ENCODE measurements around the gene SSH2. TPM values are rescaled to one million over a fixed set of nuclear protein-coding genes. Genes with fewer than 3 reads are reported as not detected.

SSH2 gene
- polyA plus RNA-seq, 3 donors = 31.9 to 66.6 (median 54.0) TPM

DNA sequence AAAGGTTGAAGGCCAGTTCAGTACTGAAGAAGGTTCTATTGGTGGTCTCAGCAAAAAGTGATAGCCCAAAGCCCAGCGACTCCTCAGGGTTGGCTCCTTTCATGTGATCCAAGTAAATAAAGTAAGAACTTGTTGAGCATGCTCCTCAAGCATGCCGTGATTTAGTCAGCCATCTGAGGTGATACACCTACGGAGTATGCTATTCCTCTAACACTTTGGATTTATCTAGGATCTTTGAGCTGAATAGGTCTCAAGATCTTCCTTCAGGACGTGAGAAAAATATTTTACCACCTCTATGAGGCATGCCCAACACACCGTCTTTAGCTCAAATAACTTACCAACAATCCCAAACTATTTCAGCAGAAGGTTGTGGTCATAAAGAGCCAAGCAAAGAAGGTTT, 154.0 kb downstream of the SSH2 start:
- Mint-ChIP-seq H3K9me3 (no peaks in the 10 kb centered on the region), H3K27ac (no peak overlapping the region), H3K4me1 (peaks cover 15% of the 10 kb centered on the region), H3K4me3 (no peak overlapping the region), H3K36me3 (peaks cover 18 to 25% of the 10 kb centered on the region in 2 donors), H3K27me3 (ENCODE audit: low read depth in 3 of 3) (peaks cover 0 to 1% (median 0%) of the 10 kb centered on the region in 3 donors)
- H3K9me3 ChIP-seq (replicated peaks in 1 of 2; ENCODE audit: control insufficient read depth in 1 of 2, insufficient read depth in 1 of 2, low read length in 2 of 2) = no peaks in the 10 kb centered on the region
- H3K4me1 ChIP-seq (ENCODE audit: control insufficient read depth in 1 of 2, insufficient read depth in 2 of 2, low read length in 2 of 2) = peaks cover 5 to 7% of the 10 kb centered on the region in 2 donors
- H3K27ac ChIP-seq (ENCODE audit: low read depth in 1 of 2, low read length in 2 of 2) = no peak overlapping the region
- TF ChIP-seq CTCF (IDR thresholded peaks at IDR 0.05) = no peak
- no peaks in the 10 kb centered on the region for H3K79me2 ChIP-seq (ENCODE audit: insufficient read depth, low read length)
- H3K36me3 ChIP-seq (replicated peaks in 1 of 2; ENCODE audit: control insufficient read depth in 1 of 2, insufficient read depth in 2 of 2, low read length in 2 of 2) = peaks cover 3 to 11% of the 10 kb centered on the region in 2 donors
- H3K27me3 ChIP-seq (ENCODE audit: control insufficient read depth in 2 of 2, insufficient read depth in 2 of 2, low read length in 2 of 2) = no peaks in the 10 kb centered on the region
- no peaks in the 10 kb centered on the region for H4K20me1 ChIP-seq (ENCODE audit: insufficient read depth, low read length)
- no peak overlapping the region for H2AFZ ChIP-seq (ENCODE audit: insufficient read depth, low read depth, low read length, poor library complexity, severe bottlenecking)
- 100% methylated on average over 3 of the region's 5 CpGs for WGBS (ENCODE audit: insufficient coverage)
- no peak for DNase-seq
- no peak overlapping the region for H3K4me3 ChIP-seq (replicated peaks in 1 of 3; ENCODE audit: low read depth in 2 of 3, low read length in 3 of 3)
- intact Hi-C loops (cut with micrococcal nuclease) = loop anchor here (5.0 to 10.0 kb wide), 2 partner anchors 131 to 134 kb away; no protein-coding TSS in a partner anchor
- no peak overlapping the region for H3K9ac ChIP-seq (ENCODE audit: insufficient read depth, low read length, poor library complexity, severe bottlenecking)
- no peak overlapping the region for H3K4me2 ChIP-seq (replicated peaks; ENCODE audit: extremely low read depth, low read length, poor library complexity, severe bottlenecking)

DNA sequence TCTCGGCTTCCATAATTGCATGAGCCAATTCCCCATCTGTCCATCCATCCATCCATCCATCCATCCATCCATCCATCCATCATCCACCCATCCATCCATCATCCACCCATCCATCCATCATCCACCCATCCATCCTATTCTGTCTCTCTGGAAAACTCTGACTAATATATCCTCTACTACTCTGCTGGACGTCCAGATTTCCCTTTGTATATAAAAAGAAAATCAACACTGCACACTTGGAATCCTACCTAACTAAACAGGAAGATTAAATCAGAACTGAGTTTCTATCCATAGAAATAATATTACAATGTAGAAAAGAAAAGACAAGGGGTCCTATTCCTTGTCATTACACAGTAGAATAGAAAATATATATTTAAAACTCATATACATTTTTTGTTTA, 157.0 kb downstream of the SSH2 start:
- Histone ChIP-seq H2AFZ (ENCODE audit: insufficient read depth, low read depth, low read length, poor library complexity, severe bottlenecking) (no peak overlapping the region), H3K4me2 (replicated peaks; ENCODE audit: extremely low read depth, low read length, poor library complexity, severe bottlenecking) (no peak overlapping the region), H3K27ac (ENCODE audit: low read depth in 1 of 2, low read length in 2 of 2) (no peak overlapping the region), H3K79me2 (ENCODE audit: insufficient read depth, low read length) (no peaks in the 10 kb centered on the region), H3K4me3 (replicated peaks in 1 of 3; ENCODE audit: low read depth in 2 of 3, low read length in 3 of 3) (no peak overlapping the region), H3K9ac (ENCODE audit: insufficient read depth, low read length, poor library complexity, severe bottlenecking) (no peak overlapping the region), H4K20me1 (ENCODE audit: insufficient read depth, low read length) (no peaks in the 10 kb centered on the region), H3K4me1 (ENCODE audit: control insufficient read depth in 1 of 2, insufficient read depth in 2 of 2, low read length in 2 of 2) (no peaks in the 10 kb centered on the region), H3K27me3 (ENCODE audit: control insufficient read depth in 2 of 2, insufficient read depth in 2 of 2, low read length in 2 of 2) (no peaks in the 10 kb centered on the region), H3K9me3 (replicated peaks in 1 of 2; ENCODE audit: control insufficient read depth in 1 of 2, insufficient read depth in 1 of 2, low read length in 2 of 2) (no peaks in the 10 kb centered on the region), H3K36me3 (replicated peaks in 1 of 2; ENCODE audit: control insufficient read depth in 1 of 2, insufficient read depth in 2 of 2, low read length in 2 of 2) (peaks cover 3 to 11% of the 10 kb centered on the region in 2 donors)
- no peaks in the 10 kb centered on the region for H3K9me3 Mint-ChIP-seq
- DNase-seq = no peak
- H3K27ac Mint-ChIP-seq = peak overlapping the region in 1 of 7 donors; percentile 22
- H3K27me3 Mint-ChIP-seq (ENCODE audit: low read depth in 3 of 3) = peaks cover 0 to 1% (median 0%) of the 10 kb centered on the region in 3 donors
- peaks cover 10% of the 10 kb centered on the region for H3K4me1 Mint-ChIP-seq
- intact Hi-C loops (cut with micrococcal nuclease) = loop anchor here in 1 of 2 donors (10.0 kb wide), 1 partner anchor 128 kb away; no protein-coding TSS in a partner anchor
- no peak for TF ChIP-seq CTCF (IDR thresholded peaks at IDR 0.05)
- H3K4me3 Mint-ChIP-seq = no peak overlapping the region
- peaks cover 17 to 23% of the 10 kb centered on the region in 2 donors for H3K36me3 Mint-ChIP-seq
- 100% methylated on average over 1 of the region's 2 CpGs for WGBS (ENCODE audit: insufficient coverage)
